ENCODE results near the gene MDN1. TPM values are rescaled to one million over a fixed set of nuclear protein-coding genes. Genes with fewer than 3 reads are reported as not detected.

The MDN1 gene
- total RNA-seq, 1 experiment from 2014 or later, result 117 TPM

DNA sequence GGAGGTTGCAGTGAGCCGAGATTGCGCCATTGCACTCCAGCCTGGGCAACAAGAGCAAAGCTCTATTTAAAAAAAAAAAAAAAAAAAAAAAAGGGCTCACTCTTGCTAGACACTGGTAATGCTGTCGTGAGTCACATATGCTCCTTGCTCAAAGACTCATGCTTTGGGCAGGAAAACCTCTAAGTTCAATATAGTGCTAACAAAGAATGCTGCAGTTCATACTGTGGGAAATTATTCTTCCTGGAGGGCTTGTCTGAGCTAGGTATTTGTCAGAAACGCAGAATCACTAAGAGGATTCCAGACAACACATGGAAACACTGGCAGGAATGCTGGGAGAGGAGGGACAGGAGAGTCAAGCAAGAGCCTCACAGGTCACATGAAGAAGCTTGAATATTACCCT, 178.8 kb downstream of the MDN1 start:
- Histone ChIP-seq H3K4me2 (ENCODE audit: insufficient read depth, insufficient read length, low read length) (no peak overlapping the region), H3K9me3 (ENCODE audit: control insufficient read depth, low read depth, low read length) (no peaks in the 10 kb centered on the region), H3K4me1 (ENCODE audit: insufficient read depth, low read length) (no peaks in the 10 kb centered on the region), H3K27me3 (ENCODE audit: insufficient read depth, low read length) (no peaks in the 10 kb centered on the region), H2BK120ac (ENCODE audit: low read depth, low read length, poor library complexity, severe bottlenecking) (no peak overlapping the region), H4K20me1 (ENCODE audit: control insufficient read depth, insufficient read depth, insufficient read length) (no peaks in the 10 kb centered on the region), H3K27ac (ENCODE audit: insufficient read length, low read depth, low read length) (no peak overlapping the region), H3K14ac (ENCODE audit: insufficient read depth, low read length) (no peak overlapping the region), H3K9ac (ENCODE audit: extremely low read depth, insufficient read length, low read length) (no peak overlapping the region), H3K23ac (ENCODE audit: insufficient read length, low read depth, low read length) (no peak overlapping the region), H3K23me2 (ENCODE audit: insufficient read length, low read depth, low read length, poor library complexity, severe bottlenecking) (no peaks in the 10 kb centered on the region), H2BK20ac (ENCODE audit: low read depth, low read length, poor library complexity, severe bottlenecking) (no peak overlapping the region), H3K18ac (ENCODE audit: insufficient read length, low read depth, low read length) (no peak overlapping the region), H3K4ac (ENCODE audit: low read depth, low read length) (no peak overlapping the region), H2BK5ac (ENCODE audit: insufficient read length, low read length) (no peak overlapping the region), H2BK15ac (ENCODE audit: low read depth, low read length) (no peak overlapping the region), H3K56ac (ENCODE audit: insufficient read length, low read depth, low read length) (no peak overlapping the region), H3T11ph (ENCODE audit: low read length) (no peak overlapping the region), H4K8ac (replicated peaks; ENCODE audit: insufficient read length, low read depth, low read length) (no peak overlapping the region), H4K5ac (ENCODE audit: insufficient read length, low read depth, low read length) (no peak overlapping the region), H2AK5ac (ENCODE audit: insufficient read length, low read length) (no peak overlapping the region), H2BK12ac (ENCODE audit: insufficient read length, low read depth, low read length) (no peak overlapping the region), H2AFZ (ENCODE audit: low read length) (no peak overlapping the region), H3K79me2 (ENCODE audit: insufficient read depth, low read length) (no peaks in the 10 kb centered on the region), H4K91ac (ENCODE audit: insufficient read length, low read depth, low read length) (no peak overlapping the region), H3K79me1 (ENCODE audit: insufficient read depth, low read depth, low read length, poor library complexity, severe bottlenecking) (no peaks in the 10 kb centered on the region)
- no CpG with 5 or more reads among the region's 4 CpGs for WGBS (ENCODE audit: extremely low coverage, insufficient read length, low lambda C conversion rate)
- no peak for DNase-seq
- no peaks in the 10 kb centered on the region; a peak in 1 of 5 replicates for H3K9me3 Mint-ChIP-seq
- no peak overlapping the region for H3K4me3 Mint-ChIP-seq
- H3K4me1 Mint-ChIP-seq, result peaks cover 14% of the 10 kb centered on the region in 2 experiments
- H3K27me3 Mint-ChIP-seq (ENCODE audit: low read depth), result no peaks in the 10 kb centered on the region
- H3K36me3 Mint-ChIP-seq (ENCODE audit: insufficient read depth in 1 of 3, low read depth in 3 of 3), result peaks cover 38 to 58% (median 48%) of the 10 kb centered on the region in 3 experiments
- TF ChIP-seq, protein P1, sequence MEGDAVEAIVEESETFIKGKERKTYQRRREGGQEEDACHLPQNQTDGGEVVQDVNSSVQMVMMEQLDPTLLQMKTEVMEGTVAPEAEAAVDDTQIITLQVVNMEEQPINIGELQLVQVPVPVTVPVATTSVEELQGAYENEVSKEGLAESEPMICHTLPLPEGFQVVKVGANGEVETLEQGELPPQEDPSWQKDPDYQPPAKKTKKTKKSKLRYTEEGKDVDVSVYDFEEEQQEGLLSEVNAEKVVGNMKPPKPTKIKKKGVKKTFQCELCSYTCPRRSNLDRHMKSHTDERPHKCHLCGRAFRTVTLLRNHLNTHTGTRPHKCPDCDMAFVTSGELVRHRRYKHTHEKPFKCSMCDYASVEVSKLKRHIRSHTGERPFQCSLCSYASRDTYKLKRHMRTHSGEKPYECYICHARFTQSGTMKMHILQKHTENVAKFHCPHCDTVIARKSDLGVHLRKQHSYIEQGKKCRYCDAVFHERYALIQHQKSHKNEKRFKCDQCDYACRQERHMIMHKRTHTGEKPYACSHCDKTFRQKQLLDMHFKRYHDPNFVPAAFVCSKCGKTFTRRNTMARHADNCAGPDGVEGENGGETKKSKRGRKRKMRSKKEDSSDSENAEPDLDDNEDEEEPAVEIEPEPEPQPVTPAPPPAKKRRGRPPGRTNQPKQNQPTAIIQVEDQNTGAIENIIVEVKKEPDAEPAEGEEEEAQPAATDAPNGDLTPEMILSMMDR (conservative IDR thresholded peaks at IDR 0.05), result no peak
- no peak overlapping the region for H3K27ac Mint-ChIP-seq
